NCI-H2196 treated with DMSO at 0.1 percent for 48 hours (cell line): ENCODE measurements around the gene LIN54.
"Not testable (repeated sequence)": the region's sequence is repeated elsewhere in the genome, so short reads cannot be mapped to it uniquely, and the experiment has no call there.

Experiments used
- DNase-seq: peaks from one replicate; lab custom pipeline; 2025; ENCODE audit not compliant: unreplicated experiment; lab: John Stamatoyannopoulos, UW

The LIN54 gene

DNA sequence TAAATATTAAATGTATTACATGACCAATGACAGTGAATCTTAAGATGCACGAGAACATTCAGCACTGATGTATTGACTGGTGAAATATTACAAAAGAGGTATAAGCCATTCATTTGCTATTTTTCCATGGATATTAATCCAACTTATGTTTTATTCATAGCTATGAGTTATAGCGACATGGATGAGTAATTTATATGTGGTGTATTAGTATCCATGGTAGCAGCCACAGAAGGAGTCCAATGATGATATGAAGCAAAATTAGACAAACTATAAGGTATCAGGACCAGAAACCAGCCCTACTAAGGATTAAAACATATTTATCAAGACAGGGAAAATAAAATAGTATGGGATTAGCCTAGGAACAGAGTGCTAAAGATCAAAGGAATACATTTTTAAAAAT, 59.4 kb downstream of the LIN54 start:
- no peak for DNase-seq

GRCh38 chr4:82948647-82949204, 61.9 kb downstream of the LIN54 start:
- DNase-seq, result no peak

DNA sequence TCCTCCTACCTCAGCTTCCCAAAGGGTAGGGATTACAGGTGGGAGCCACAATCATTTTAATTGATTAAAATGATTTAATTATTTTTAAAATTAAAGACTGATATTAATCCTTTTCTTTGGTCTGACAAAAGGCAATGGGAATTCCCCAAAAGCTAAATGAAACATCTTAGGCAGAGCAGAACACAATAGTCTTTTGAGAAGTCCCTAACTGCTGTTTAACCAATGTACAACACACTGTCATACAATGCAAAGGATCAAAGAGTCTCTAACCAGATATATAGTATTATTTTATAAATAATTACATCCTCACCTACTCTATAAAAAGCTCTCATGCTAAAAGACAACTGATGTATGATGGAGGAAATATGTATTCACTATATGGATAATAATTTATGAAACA, 63.1 kb downstream of the LIN54 start:
- no peak for DNase-seq

- no peak for DNase-seq
Observed at GRCh38 chr4:82939414-82939813, 71.2 kb downstream of the LIN54 start.

- no peak for DNase-seq
Observed at GRCh38 chr4:82934441-82934840, 76.2 kb downstream of the LIN54 start.

GRCh38 chr4:82930848-82931755, 79.5 kb downstream of the LIN54 start:
- DNase-seq, result no peak

- DNase-seq, result no peak
Observed at GRCh38 chr4:82921795-82922194, 88.8 kb downstream of the LIN54 start.

GRCh38 chr4:82919386-82919785, 91.2 kb downstream of the LIN54 start:
- no peak for DNase-seq

GRCh38 chr4:82918091-82918490, 92.5 kb downstream of the LIN54 start:
- no peak for DNase-seq

DNA sequence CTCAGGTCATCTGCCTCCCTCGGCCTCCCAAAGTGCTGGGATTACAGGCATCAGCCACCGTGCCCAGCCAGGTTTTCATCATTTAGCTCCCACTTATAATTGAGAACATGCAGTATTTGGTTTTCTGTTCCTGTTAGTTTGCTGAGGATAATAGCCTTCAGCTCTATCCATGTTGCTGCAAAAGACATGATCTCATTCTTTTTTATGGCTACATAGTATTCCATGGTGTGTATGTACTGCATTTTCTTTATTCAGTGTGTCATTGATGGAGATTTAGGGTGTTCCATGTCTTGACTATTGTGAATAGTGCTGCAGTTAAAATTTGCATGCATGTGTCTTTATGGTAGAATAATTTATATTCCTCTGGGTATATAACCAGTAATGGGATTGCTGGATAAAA, 96.7 kb downstream of the LIN54 start:
- DNase-seq, result not testable (repeated sequence)

- DNase-seq, result no peak
Observed at GRCh38 chr4:82913305-82913704, 97.3 kb downstream of the LIN54 start.

- no peak for DNase-seq
Observed at GRCh38 chr4:82909326-82909725, 101.3 kb downstream of the LIN54 start.

GRCh38 chr4:82906469-82906868, 104.2 kb downstream of the LIN54 start:
- DNase-seq, result no peak

DNA sequence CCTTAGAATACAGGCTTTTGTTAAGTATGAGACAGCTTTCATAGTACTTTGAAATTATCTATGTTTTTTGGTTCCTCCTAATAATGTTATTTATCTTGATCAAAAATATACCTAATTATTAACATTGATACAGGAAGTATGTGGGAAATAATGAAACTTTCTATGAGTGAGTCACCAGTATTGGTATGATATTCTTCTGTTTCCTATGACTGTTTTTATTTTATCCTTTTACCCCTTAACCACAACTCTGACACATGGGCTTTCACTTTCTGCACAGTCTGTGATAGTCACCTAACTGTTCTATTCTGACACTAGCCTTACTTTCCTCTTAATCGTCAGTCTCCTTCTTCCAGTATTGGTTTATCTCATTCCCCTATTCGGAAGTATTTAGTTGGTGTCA, 105.4 kb downstream of the LIN54 start:
- no peak for DNase-seq

- DNase-seq, result no peak
Observed at GRCh38 chr4:82903737-82904136, 106.9 kb downstream of the LIN54 start.

GRCh38 chr4:82901183-82901718, 109.4 kb downstream of the LIN54 start:
- no peak for DNase-seq

GRCh38 chr4:82900411-82901182, 110.0 kb downstream of the LIN54 start, which contains the start of gene THAP9:
TSS of gene THAP9 (plus strand) at chr4:82900735. CDS start at chr4:82900803, 68 bp downstream.
- DNase-seq, result peak; percentile 80

DNA sequence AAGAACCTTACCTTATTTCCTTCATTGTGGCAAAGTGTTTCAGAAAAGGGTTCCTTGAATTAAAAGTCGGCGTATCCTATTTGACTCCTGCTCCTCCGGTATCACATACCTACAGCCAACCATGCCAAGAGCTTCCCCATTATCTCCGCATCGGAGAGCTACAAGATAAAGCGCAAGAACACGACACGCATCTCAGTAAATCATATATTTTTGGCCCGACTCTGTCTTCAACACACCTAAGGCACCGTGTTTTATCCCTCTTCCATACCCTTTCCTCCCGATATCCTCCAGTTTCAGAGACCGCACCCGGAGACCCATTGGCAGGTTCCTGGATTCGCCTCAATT, 110.6 kb downstream of the LIN54 start:
- no peak for DNase-seq

DNA sequence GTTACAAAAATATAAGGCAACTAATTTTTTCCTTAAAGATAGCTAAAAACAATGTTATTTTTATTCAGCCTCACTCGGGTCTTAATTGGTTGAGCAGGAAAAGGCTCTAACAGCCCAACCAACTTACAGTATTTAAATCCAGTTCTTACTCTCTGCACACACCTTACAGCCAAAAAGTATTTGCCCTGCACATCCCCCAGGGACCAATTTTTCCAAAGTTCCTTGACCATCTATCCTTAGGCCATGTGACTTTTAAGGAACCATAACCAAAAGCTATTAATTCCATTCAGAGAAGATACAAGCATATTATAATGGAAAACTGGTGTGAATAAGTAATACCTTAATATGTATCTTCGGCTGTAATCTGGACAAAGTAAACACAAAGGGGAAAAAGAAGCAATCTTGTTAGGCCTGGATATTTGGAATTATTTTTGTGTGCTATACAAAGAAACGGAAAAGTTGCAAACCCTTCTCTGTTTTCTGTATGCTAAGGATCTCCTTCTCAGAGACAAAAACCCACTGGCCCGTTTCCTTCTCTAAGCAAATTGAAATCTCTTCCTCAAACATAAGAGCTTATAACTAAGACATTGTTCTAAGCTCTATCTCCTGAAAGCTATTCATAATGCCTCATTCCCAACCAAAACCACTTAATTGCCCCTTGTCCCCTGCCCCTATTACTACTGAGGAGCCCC, 111.1 kb downstream of the LIN54 start:
- no peak for DNase-seq

- DNase-seq, result no peak
Observed at GRCh38 chr4:82898322-82899243, 112.0 kb downstream of the LIN54 start.
